Measurements from ENCODE around the gene SSC5D. TPM values are rescaled to one million over a fixed set of nuclear protein-coding genes. Genes with fewer than 3 reads are reported as not detected.

Gene SSC5D
- total RNA-seq, 1 experiment from 2014 or later = 1.5 TPM

DNA sequence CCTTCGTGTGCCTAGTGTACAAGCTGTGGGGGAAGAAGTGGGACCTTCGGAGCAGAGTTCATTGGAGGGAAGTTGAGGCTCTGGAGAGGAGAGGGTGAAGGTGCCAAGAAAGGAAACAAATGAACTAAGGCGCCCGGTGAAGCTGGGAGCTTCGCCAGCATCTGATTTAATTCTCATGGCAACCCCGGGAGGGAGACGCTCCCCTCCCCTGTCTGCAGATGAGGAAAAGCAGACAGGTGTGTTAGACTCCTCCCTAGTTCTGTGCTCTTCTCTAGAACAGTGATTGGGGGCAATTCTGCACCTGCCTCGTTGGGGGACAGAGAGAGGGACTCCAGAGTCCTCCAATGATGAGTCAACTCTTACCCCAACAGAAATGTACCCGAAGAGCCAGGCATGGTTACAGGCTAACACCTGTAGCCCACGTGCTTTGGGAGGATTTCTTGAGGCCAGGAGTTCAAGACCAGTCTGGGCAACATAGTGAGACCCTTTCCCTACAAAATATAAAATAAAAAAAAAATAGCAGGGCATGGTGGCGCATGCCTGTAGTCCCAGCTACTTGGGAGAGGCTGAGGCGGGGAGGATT, 4.2 kb downstream of the SSC5D start:
- RAD21 ChIA-PET (ENCODE audit: low non-redundant PET in 1 of 2, low total read pairs in 2 of 2, uncharacterized antibody in 2 of 2, unreplicated experiment in 2 of 2) = no interaction called here
- Histone ChIP-seq H3K36me3 (ENCODE audit: control insufficient read depth in 1 of 2, insufficient read depth in 2 of 2, low read length in 2 of 2) (no peaks in the 10 kb centered on the region), H3K27ac (ENCODE audit: low read depth, low read length) (no peak overlapping the region), H3K4me1 (ENCODE audit: control insufficient read depth in 1 of 2, insufficient read depth in 2 of 2, low read length in 2 of 2) (peaks cover 0 to 17% of the 10 kb centered on the region in 2 experiments; a peak in 2 of 4 replicates), H3K9me3 (ENCODE audit: control insufficient read depth in 1 of 2, insufficient read depth in 1 of 2, low read depth in 1 of 2, low read length in 2 of 2) (no peaks in the 10 kb centered on the region), H3K79me2 (ENCODE audit: insufficient read depth, low read length) (no peaks in the 10 kb centered on the region), H4K20me1 (ENCODE audit: insufficient read depth) (no peaks in the 10 kb centered on the region), H3K27me3 (ENCODE audit: insufficient read depth, low read length) (no peaks in the 10 kb centered on the region), H3K9me2 (ENCODE audit: insufficient read depth) (no peaks in the 10 kb centered on the region), H3K9ac (ENCODE audit: low read length) (no peak overlapping the region), H2AFZ (ENCODE audit: low read depth, low read length, poor library complexity, severe bottlenecking) (no peak overlapping the region), H3K4me3 (replicated peaks in 1 of 2; ENCODE audit: low read depth in 1 of 2, low read length in 2 of 2) (no peak overlapping the region), H3K4me2 (ENCODE audit: low read length) (no peak overlapping the region)
- TF ChIP-seq EZH2phosphoT487 (IDR thresholded peaks at IDR 0.05; ENCODE audit: borderline replicate concordance) (no peak), CBX3 (IDR thresholded peaks at IDR 0.05; ENCODE audit: low read depth) (no peak), JUND (IDR thresholded peaks at IDR 0.05) (no peak), FOSL1 (IDR thresholded peaks at IDR 0.05; ENCODE audit: low read depth) (no peak), POLR2A (IDR thresholded peaks at IDR 0.05; ENCODE audit: borderline replicate concordance, extremely low read depth, insufficient read depth, insufficient read length) (no peak), SP1 (IDR thresholded peaks at IDR 0.05; ENCODE audit: low read depth) (no peak), EZH2 (IDR thresholded peaks at IDR 0.05) (no peak), ELF1 (IDR thresholded peaks at IDR 0.05; ENCODE audit: borderline replicate concordance, low read depth) (no peak)
- TF ChIP-seq, protein P1, sequence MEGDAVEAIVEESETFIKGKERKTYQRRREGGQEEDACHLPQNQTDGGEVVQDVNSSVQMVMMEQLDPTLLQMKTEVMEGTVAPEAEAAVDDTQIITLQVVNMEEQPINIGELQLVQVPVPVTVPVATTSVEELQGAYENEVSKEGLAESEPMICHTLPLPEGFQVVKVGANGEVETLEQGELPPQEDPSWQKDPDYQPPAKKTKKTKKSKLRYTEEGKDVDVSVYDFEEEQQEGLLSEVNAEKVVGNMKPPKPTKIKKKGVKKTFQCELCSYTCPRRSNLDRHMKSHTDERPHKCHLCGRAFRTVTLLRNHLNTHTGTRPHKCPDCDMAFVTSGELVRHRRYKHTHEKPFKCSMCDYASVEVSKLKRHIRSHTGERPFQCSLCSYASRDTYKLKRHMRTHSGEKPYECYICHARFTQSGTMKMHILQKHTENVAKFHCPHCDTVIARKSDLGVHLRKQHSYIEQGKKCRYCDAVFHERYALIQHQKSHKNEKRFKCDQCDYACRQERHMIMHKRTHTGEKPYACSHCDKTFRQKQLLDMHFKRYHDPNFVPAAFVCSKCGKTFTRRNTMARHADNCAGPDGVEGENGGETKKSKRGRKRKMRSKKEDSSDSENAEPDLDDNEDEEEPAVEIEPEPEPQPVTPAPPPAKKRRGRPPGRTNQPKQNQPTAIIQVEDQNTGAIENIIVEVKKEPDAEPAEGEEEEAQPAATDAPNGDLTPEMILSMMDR (IDR thresholded peaks at IDR 0.05 in 2 of 3, conservative IDR thresholded peaks at IDR 0.05 in 1 of 3; ENCODE audit: borderline replicate concordance in 1 of 3, insufficient read depth in 1 of 3, low read depth in 2 of 3, low read length in 2 of 3) = no peak
- TF ChIP-seq, protein P2, sequence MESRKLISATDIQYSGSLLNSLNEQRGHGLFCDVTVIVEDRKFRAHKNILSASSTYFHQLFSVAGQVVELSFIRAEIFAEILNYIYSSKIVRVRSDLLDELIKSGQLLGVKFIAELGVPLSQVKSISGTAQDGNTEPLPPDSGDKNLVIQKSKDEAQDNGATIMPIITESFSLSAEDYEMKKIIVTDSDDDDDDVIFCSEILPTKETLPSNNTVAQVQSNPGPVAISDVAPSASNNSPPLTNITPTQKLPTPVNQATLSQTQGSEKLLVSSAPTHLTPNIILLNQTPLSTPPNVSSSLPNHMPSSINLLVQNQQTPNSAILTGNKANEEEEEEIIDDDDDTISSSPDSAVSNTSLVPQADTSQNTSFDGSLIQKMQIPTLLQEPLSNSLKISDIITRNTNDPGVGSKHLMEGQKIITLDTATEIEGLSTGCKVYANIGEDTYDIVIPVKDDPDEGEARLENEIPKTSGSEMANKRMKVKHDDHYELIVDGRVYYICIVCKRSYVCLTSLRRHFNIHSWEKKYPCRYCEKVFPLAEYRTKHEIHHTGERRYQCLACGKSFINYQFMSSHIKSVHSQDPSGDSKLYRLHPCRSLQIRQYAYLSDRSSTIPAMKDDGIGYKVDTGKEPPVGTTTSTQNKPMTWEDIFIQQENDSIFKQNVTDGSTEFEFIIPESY (IDR thresholded peaks at IDR 0.05; ENCODE audit: extremely low read depth, insufficient replicate concordance, low read length) = no peak
- TF ChIP-seq, protein P3, sequence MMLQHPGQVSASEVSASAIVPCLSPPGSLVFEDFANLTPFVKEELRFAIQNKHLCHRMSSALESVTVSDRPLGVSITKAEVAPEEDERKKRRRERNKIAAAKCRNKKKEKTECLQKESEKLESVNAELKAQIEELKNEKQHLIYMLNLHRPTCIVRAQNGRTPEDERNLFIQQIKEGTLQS (IDR thresholded peaks at IDR 0.05) = no peak
- no TSS peak for BruUV-seq (replicated peaks)
- ATAC-seq (no peak), DNase-seq (ENCODE audit: low read depth, low spot score) (no peak)
- POLR2A ChIA-PET = interaction anchor here (1.2 kb wide), 1 partner anchor 8 kb away, joined by 4 read pairs; the partner anchor contains the start of gene NAT14
- intact Hi-C loops (cut with micrococcal nuclease) = no loop called here
- CTCF ChIA-PET = no interaction called here
